H1 (cell line): Measurements from ENCODE around the gene FPR2. TPM values are rescaled to one million over a fixed set of nuclear protein-coding genes. Genes with fewer than 3 reads are reported as not detected.

Experiments
- ATF2 ChIP-seq: IDR thresholded peaks from 2 replicates; pipeline ENCODE4 v1.6.1; 2012; ENCODE audit warnings: low read length, inconsistent platforms
- ATF3 ChIP-seq: IDR thresholded peaks from 2 replicates; pipeline ENCODE4 v1.6.1; 2011; ENCODE audit warnings: low read depth, mild to moderate bottlenecking, low read length; ENCODE audit not compliant: insufficient read depth
- CBX8 ChIP-seq: fragments of 300-800, 300-1000 bp; sonication (generic); IDR thresholded peaks from 2 replicates; pipeline ENCODE4 v1.7.1; 2016; ENCODE audit warnings: low read depth, low read length, borderline replicate concordance
- CHD1 ChIP-seq: IDR thresholded peaks from 2 replicates; pipeline ENCODE4 v1.6.1; 2012; ENCODE audit warnings: low read depth, low read length, improper control_type of control experiment
- CHD2 ChIP-seq: IDR thresholded peaks from 2 replicates; pipeline ENCODE4 v1.6.1; 2012; ENCODE audit warnings: low read length, improper control_type of control experiment
- CTBP2 ChIP-seq: IDR thresholded peaks from 2 replicates; pipeline ENCODE4 v1.7.0; 2011; ENCODE audit warnings: borderline replicate concordance, mild to moderate bottlenecking, moderate library complexity, mixed read lengths, low read length; ENCODE audit not compliant: insufficient read depth, insufficient read length
- E2F6 ChIP-seq: IDR thresholded peaks from 2 replicates; pipeline ENCODE4 v1.6.1; 2012; ENCODE audit warnings: inconsistent platforms
- EGR1 ChIP-seq: IDR thresholded peaks from 2 replicates; pipeline ENCODE4 v1.6.1; 2011; ENCODE audit warnings: low read depth, low read length, borderline replicate concordance
- HDAC6 ChIP-seq: IDR thresholded peaks from one replicate; pipeline ENCODE4 v1.7.1; 2012; ENCODE audit warnings: low read depth, mild to moderate bottlenecking, inconsistent platforms, low read length, moderate library complexity
- MAX ChIP-seq: IDR thresholded peaks from 2 replicates; pipeline ENCODE4 v1.6.1; 2012; ENCODE audit warnings: inconsistent platforms
- PHF8 ChIP-seq: fragments of 200-600 bp; sonication (generic); conservative IDR thresholded peaks from 2 replicates; pipeline ENCODE4 v1.7.1; 2012; ENCODE audit warnings: low read depth, mild to moderate bottlenecking, inconsistent platforms, low read length, moderate library complexity
- POLR2AphosphoS5 ChIP-seq: IDR thresholded peaks from 2 replicates; pipeline ENCODE4 v1.6.1; 2011; ENCODE audit warnings: low read depth, low read length
- POU5F1 ChIP-seq: IDR thresholded peaks from 2 replicates; pipeline ENCODE4 v1.6.1; 2011; ENCODE audit warnings: low read depth, mild to moderate bottlenecking, low read length, moderate library complexity
- RNF2 ChIP-seq: fragments of 200-900, 300-1000 bp; sonication (generic); IDR thresholded peaks from 2 replicates; pipeline ENCODE4 v1.7.1; 2016; ENCODE audit warnings: borderline replicate concordance, low read depth, mild to moderate bottlenecking, antibody characterized with exemption, low read length; ENCODE audit not compliant: poor library complexity, severe bottlenecking; ENCODE audit errors: missing control alignments
- SAP30 ChIP-seq: fragments of 300-600 bp; sonication (generic); IDR thresholded peaks from 2 replicates; pipeline ENCODE4 v1.7.1; 2012; ENCODE audit warnings: low read length, moderate library complexity, mild to moderate bottlenecking, inconsistent platforms; ENCODE audit not compliant: insufficient read depth, insufficient replicate concordance
- SIX5 ChIP-seq: IDR thresholded peaks from 2 replicates; pipeline ENCODE4 v1.6.1; 2011; ENCODE audit warnings: mild to moderate bottlenecking, low read depth, low read length
- SUZ12 ChIP-seq: fragments of 200-600 bp; sonication (generic); IDR thresholded peaks from 2 replicates; pipeline ENCODE4 v1.6.1; 2012; ENCODE audit warnings: mild to moderate bottlenecking, inconsistent platforms, low read length, moderate library complexity, mixed read lengths
- TBP ChIP-seq: IDR thresholded peaks from 2 replicates; pipeline ENCODE4 v1.6.1; 2011; ENCODE audit warnings: low read depth, low read length, improper control_type of control experiment
- USF2 ChIP-seq: IDR thresholded peaks from 2 replicates; pipeline ENCODE4 v1.6.1; 2011; ENCODE audit warnings: low read length, improper control_type of control experiment
- polyA plus RNA-seq, 7 experiments: library from polyadenylated mRNA; depleted of rRNA in 3 of 7; stranded (reverse) in 5 of 7; unstranded in 2 of 7; fragments of >200 nt in 5 of 7; fragments of 200-250 nt in 2 of 7; gene quantifications; 1 replicate in 5 of 7; 2 replicates in 1 of 7; 4 replicates in 1 of 7; pipeline versions ENCODE4 v1.2.1 to v1.2.3, GENCODE V29; 2011 to 2013; ENCODE audit warnings: missing spikeins in 2 of 7, mixed read lengths in 2 of 7
- total RNA-seq: library from RNA; stranded (reverse); fragmentation: NEBNext Ultra II Directional; extraction: Animal tissue kit (Norgen Biotek cat#: 25700); gene quantifications from 2 replicates; pipeline ENCODE4 v1.2.1, GENCODE V29; 2021

Gene FPR2
- total and polyA plus RNA-seq, 2 of the 8 experiments (the other 6 are each of a cell fraction or from before 2014, with no cell fraction given): 0.17 TPM; not detected in 1

GRCh38 chr19:51719251-51719988 is 41.6 kb upstream of the FPR2 start (continued):
- TF ChIP-seq E2F6 (peak; percentile 73), CHD2 (no peak), RNF2 (peak; percentile 56), MAX (peak; percentile 71), ATF3 (no peak), TBP (no peak), ATF2 (no peak), CHD1 (no peak), SAP30 (no peak), HDAC6 (no peak), EGR1 (no peak), SUZ12 (peak; percentile 84), PHF8 (no peak; the same call in 1 of the 2 replicates), SIX5 (no peak), POU5F1 (no peak), CTBP2 (no peak), POLR2AphosphoS5 (no peak), USF2 (no peak), CBX8 (no peak)
- TF ChIP-seq, all 59 proteins: peak for 10
